ENCODE results near the gene TOX4. TPM values are rescaled to one million over a fixed set of nuclear protein-coding genes. Genes with fewer than 3 reads are reported as not detected.

TOX4 gene
- total and polyA plus RNA-seq, 9 of the 15 experiments (the other 6 are each of a cell fraction or from before 2014, with no cell fraction given), result 9.9 to 76.5 (median 41.0) TPM

DNA sequence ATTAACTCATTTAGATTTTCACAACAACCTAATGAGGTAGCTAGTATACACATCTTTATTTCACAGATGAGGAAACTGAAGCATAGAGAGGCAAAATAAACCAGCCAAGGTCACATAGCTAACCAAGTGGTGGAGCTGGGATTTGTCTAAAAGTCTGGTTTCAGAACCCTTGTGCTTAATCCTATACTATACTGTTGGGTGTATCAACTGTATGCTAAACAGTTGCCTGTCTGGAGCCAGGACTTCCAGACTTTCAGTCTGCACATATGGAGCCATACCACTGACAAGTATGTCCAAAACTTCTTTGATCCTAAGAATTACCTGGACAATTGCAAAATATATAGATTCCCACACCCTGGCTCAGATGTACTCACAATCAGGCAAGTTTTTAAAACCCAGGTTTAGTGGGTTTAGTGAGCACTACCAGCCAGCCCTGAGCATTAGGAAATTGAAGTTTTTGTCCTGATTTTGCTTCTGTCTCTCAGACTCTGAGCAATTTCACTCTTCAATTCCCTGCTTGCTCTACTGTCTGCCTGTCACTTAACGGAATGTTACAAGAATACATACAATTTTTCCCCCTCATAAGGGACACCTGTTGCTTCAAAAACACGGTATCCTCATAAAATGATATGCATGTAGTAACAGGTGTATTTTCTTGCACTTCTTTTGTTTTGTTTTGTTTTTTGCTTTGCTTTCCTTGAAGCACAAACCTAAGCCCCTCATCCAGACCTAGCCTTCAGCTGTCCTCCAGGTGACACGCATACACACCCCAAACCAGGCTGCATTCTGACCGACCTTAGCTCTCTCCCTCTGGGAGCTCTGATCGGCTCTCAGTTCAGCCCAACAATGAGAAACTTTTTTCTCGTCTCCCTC lies 58.8 kb downstream of the TOX4 start:
- Histone ChIP-seq H3K79me2 (ENCODE audit: control insufficient read depth, insufficient read depth, low read length) (no peaks in the 10 kb centered on the region), H4K20me1 (replicated peaks; ENCODE audit: control insufficient read depth, insufficient read depth, low read length) (no peaks in the 10 kb centered on the region), H3K4me3 (no peak overlapping the region), H3K27ac (ENCODE audit: extremely low read depth, low read depth, low read length) (no peak overlapping the region), H3K9me3 (replicated peaks; ENCODE audit: control insufficient read depth, insufficient read depth, low read depth, low read length) (no peaks in the 10 kb centered on the region), H3K4me1 (replicated peaks in 1 of 2; ENCODE audit: control insufficient read depth in 2 of 2, insufficient read depth in 2 of 2, low read length in 2 of 2) (peaks cover 3 to 8% of the 10 kb centered on the region in 2 experiments; a peak in 4 of 5 replicates), H2AFZ (ENCODE audit: low read depth, low read length) (no peak overlapping the region), H3K9me1 (ENCODE audit: control insufficient read depth, insufficient read depth, low read length) (no peaks in the 10 kb centered on the region), H3K36me3 (ENCODE audit: control insufficient read depth, insufficient read depth, low read length) (no peaks in the 10 kb centered on the region), H3K4me2 (ENCODE audit: insufficient read depth, low read length) (no peak overlapping the region), H3K27me3 (ENCODE audit: control insufficient read depth in 2 of 2, insufficient read depth in 2 of 2, low read length in 2 of 2) (no peaks in the 10 kb centered on the region), H3K9ac (ENCODE audit: insufficient read depth in 1 of 2, low read depth in 2 of 2, low read length in 2 of 2) (no peak overlapping the region)
- ATAC-seq (peak; percentile 43; the same call in 2 of the 3 replicates), DNase-seq (ENCODE audit: extremely low read depth in 1 of 4, low spot score in 3 of 4) (no peak), FAIRE-seq (no peak)
- intact Hi-C loops (cut with micrococcal nuclease), result no loop called here
- 52% methylated on average over 6 of the region's 6 CpGs for WGBS (ENCODE audit: insufficient coverage, low coverage, missing lambda C conversion rate)
- BruUV-seq (replicated peaks), result no TSS peak
- ChIA-PET POLR2A (no interaction called here), CTCF (ENCODE audit: low intra/inter-chr PET ratio) (no interaction called here)
- in situ Hi-C loops (cut with MboI), result no loop called here
- no peak for TF ChIP-seq FUS (optimal IDR thresholded peaks at IDR 0.05; ENCODE audit: low read depth, low read length)
- TF ChIP-seq, protein P1, sequence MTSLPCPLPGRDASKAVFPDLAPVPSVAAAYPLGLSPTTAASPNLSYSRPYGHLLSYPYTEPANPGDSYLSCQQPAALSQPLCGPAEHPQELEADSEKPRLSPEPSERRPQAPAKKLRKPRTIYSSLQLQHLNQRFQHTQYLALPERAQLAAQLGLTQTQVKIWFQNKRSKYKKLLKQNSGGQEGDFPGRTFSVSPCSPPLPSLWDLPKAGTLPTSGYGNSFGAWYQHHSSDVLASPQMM (CRISPR knock-in tag; IDR thresholded peaks at IDR 0.05), result no peak
